ENCODE data around the gene C1orf21.

GRCh38 chr1:184352776-184353175 lies 34.1 kb upstream of the C1orf21 start:
- no peak for TF ChIP-seq CTCF (IDR thresholded peaks at IDR 0.05 in 8 of 11, conservative IDR thresholded peaks at IDR 0.05 in 3 of 11)
- TF ChIP-seq POLR2A (IDR thresholded peaks at IDR 0.05) = no peak
- no peak for TF ChIP-seq POLR2AphosphoS5 (IDR thresholded peaks at IDR 0.05)
